Uterus (tissue), 4 donors: ENCODE measurements around the gene GAS2L2. TPM values are rescaled to one million over a fixed set of nuclear protein-coding genes. Genes with fewer than 3 reads are reported as not detected.

ENCODE experiments used
- DNase-seq, 2 donors: peaks; one replicate each; pipeline ENCODE4 v3.0.0-alpha.2; 2019 to 2020
- H3K27ac ChIP-seq, 2 donors: fragments of 200-600 bp; sonication (generic); 1 replicate in 1 of 2; 2 replicates in 1 of 2; pipeline ENCODE4 v1.5.1; 2016 to 2018
- H3K27me3 ChIP-seq, 2 donors: fragments of 200-600 bp; sonication (generic); one replicate each; pipeline ENCODE4 v1.5.1; 2018 to 2019; ENCODE audit warnings: control low read depth in 1 of 2
- H3K36me3 ChIP-seq, 2 donors: fragments of 200-600 bp; sonication (generic); one replicate each; pipeline ENCODE4 v1.5.1; 2019; ENCODE audit warnings: control low read depth in 1 of 2
- H3K4me1 ChIP-seq, 2 donors: fragments of 200-600 bp; sonication (generic); one replicate each; pipeline ENCODE4 v1.5.1; 2018 to 2019; ENCODE audit warnings: control low read depth in 1 of 2
- H3K4me3 ChIP-seq, 2 donors: fragments of 200-600 bp; sonication (generic); 1 replicate in 1 of 2; 2 replicates in 1 of 2; pipeline ENCODE4 v1.5.1; 2018 to 2019; ENCODE audit warnings: mild to moderate bottlenecking in 1 of 2
- H3K9me3 ChIP-seq, 2 donors: fragments of 200-600 bp; sonication (generic); one replicate each; pipeline ENCODE4 v1.5.1; 2019; ENCODE audit warnings: control low read depth in 1 of 2
- POLR2A ChIP-seq, 2 donors: fragments of 450-650 bp; IDR thresholded peaks; one replicate each; pipeline ENCODE4 v1.6.1; 2016; ENCODE audit warnings: antibody characterized with exemption in 2 of 2, mild to moderate bottlenecking in 1 of 2, moderate library complexity in 1 of 2
- intact Hi-C: fragments of 100-400 bp; cut with DNase I; formaldehyde crosslinking; loops from one replicate; pipeline ENCODE4 v1.15.1; 2023; ENCODE audit warnings: low total_unique reads
- total RNA-seq, 4 donors: library from RNA; depleted of rRNA in 3 of 4; stranded (reverse); fragments of >200 nt in 3 of 4; gene quantifications; one replicate each; pipeline versions ENCODE4 v1.1.0 to v1.2.4, GENCODE V29; 2014 to 2023
- TF ChIP-seq, protein P1 (sequence below), 4 experiments: fragments of 200-600 bp in 2 of 4; fragments of 450-650 bp in 2 of 4; sonication (generic) in 2 of 4; IDR thresholded peaks; one replicate each; pipeline ENCODE4 v1.5.1; 2016 to 2019; ENCODE audit warnings: antibody characterized with exemption in 4 of 4, mild to moderate bottlenecking in 2 of 4, moderate library complexity in 1 of 4
- donor health status: DM: yes; HTN: yes; CAD: no.

Gene GAS2L2
- total RNA-seq, 4 donors from 2014 or later, result 0.69 TPM; not detected in 3

DNA sequence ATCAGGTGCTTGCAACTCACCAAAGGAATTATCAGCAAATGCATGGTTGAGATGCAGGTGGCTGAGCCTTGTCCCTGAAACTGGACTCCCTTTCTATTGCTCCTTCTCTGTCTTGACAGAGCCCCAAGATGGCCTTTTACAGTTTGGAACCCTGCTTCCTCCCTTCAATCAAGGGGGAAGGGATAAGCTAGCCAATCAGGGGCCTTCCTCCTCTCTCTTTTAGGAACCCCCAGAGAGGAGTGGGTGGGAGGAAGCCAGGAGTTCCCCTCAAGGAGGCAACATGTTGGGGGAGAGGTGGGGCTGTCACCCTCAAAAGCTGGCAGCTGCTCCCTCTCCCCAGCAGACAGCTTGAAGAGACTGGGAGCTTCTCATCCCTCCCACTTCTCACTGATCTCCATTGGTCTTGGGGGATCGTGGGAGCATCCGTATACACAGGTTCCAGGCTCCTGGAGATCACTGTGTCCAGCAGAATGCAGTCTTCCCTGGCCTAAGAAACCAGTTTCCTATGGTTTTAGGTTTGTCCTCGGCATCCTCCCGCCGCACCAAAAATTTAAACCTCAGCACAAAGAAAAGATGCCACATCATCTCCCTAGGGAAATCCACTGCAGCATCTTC, 14.4 kb downstream of the GAS2L2 start:
- no peak overlapping the region for H3K27ac ChIP-seq
- peaks cover 3 to 15% of the 10 kb centered on the region in 2 donors for H3K27me3 ChIP-seq
- DNase-seq, result no peak
- H3K4me1 ChIP-seq, result peaks cover 0 to 5% of the 10 kb centered on the region in 2 donors
- no peak for TF ChIP-seq POLR2A (IDR thresholded peaks at IDR 0.05)
- TF ChIP-seq, protein P1, sequence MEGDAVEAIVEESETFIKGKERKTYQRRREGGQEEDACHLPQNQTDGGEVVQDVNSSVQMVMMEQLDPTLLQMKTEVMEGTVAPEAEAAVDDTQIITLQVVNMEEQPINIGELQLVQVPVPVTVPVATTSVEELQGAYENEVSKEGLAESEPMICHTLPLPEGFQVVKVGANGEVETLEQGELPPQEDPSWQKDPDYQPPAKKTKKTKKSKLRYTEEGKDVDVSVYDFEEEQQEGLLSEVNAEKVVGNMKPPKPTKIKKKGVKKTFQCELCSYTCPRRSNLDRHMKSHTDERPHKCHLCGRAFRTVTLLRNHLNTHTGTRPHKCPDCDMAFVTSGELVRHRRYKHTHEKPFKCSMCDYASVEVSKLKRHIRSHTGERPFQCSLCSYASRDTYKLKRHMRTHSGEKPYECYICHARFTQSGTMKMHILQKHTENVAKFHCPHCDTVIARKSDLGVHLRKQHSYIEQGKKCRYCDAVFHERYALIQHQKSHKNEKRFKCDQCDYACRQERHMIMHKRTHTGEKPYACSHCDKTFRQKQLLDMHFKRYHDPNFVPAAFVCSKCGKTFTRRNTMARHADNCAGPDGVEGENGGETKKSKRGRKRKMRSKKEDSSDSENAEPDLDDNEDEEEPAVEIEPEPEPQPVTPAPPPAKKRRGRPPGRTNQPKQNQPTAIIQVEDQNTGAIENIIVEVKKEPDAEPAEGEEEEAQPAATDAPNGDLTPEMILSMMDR (IDR thresholded peaks at IDR 0.05), result no peak
- no peak overlapping the region for H3K4me3 ChIP-seq
- H3K36me3 ChIP-seq, result no peaks in the 10 kb centered on the region
- intact Hi-C loops, result no loop called here
- H3K9me3 ChIP-seq, result no peaks in the 10 kb centered on the region

DNA sequence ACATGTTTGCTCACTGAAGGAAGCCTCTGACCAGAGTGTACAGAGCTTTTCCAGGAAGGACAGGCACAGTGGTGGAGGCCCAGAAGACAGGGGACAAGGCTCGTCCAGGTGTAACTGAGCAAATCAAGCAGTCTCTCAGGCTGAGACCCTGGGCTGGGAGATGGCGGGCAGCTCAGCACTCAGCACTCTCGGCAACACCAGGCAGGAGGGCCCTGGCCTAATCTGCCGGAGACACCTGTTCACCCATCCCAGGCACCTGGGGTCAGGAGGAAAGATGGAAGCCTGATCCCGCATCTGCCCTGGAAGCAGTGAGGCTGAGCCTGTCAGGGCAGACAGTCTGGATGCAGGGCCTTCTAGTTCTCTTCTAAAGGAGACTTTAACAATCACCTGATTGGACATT, 16.8 kb downstream of the GAS2L2 start:
- Histone ChIP-seq H3K4me3 (no peak overlapping the region), H3K9me3 (no peaks in the 10 kb centered on the region), H3K36me3 (no peaks in the 10 kb centered on the region), H3K27me3 (no peaks in the 10 kb centered on the region), H3K4me1 (peaks cover 0 to 2% of the 10 kb centered on the region in 2 donors), H3K27ac (no peak overlapping the region)
- intact Hi-C loops, result no loop called here
- no peak for DNase-seq
- TF ChIP-seq POLR2A (IDR thresholded peaks at IDR 0.05), result no peak
- TF ChIP-seq, protein P1 (IDR thresholded peaks at IDR 0.05), result no peak

DNA sequence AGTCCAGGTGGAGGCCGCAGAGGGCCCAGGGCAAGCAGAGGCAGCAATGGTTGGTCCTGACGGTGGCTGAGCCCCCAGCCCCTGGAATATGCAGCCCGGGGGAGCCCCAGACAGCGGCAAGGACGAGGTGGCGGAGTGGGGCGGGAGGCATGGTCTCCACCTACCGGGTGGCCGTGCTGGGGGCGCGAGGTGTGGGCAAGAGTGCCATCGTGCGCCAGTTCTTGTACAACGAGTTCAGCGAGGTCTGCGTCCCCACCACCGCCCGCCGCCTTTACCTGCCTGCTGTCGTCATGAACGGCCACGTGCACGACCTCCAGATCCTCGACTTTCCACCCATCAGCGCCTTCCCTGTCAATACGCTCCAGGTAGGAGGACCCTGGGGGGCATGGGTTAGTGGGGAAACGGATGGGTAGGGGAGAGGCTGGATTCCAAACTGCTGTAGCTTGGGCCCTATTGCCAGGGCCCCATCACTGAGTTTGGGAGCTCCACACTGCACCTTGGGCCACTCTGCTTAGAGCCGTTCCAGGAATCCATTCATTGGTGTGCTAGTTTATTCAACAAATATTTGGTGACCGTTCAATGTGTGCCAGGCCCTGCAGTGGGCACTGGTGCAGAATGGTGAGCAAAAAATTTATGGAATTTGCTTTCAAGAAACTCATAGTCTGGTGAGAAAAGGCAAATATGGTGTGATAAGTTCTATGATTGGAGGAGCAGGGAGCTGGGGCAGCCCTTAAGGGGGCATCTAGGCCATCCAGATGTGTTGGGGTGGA, 17.8 kb downstream of the GAS2L2 start:
- intact Hi-C loops, result no loop called here
- no peak for DNase-seq
- no peak for TF ChIP-seq POLR2A (IDR thresholded peaks at IDR 0.05)
- TF ChIP-seq, protein P1 (IDR thresholded peaks at IDR 0.05), result no peak

DNA sequence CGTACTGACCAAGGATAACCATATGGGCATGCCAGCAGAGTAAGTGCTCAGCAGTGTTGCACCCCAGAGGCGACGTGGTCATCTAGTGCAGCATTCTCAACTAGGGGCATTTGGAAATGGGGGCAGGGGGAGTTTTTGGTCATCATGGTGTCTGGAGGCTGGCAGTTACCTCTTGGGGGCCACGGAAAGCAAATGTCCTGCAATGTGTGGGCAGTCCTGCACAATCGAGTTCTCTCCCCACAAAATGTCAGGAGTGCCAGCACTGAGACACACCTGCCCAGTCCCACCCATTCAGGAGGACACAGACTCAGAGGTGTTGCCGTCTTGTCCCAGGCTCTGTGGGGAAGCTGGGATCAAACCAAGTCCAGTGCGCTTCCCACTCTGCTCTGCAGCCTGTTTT, 18.6 kb downstream of the GAS2L2 start:
- Histone ChIP-seq H3K4me3 (no peak overlapping the region), H3K4me1 (peaks cover 0 to 7% of the 10 kb centered on the region in 2 donors), H3K36me3 (no peaks in the 10 kb centered on the region), H3K27me3 (no peaks in the 10 kb centered on the region), H3K27ac (no peak overlapping the region), H3K9me3 (no peaks in the 10 kb centered on the region)
- intact Hi-C loops, result no loop called here
- no peak for TF ChIP-seq POLR2A (IDR thresholded peaks at IDR 0.05)
- TF ChIP-seq, protein P1 (IDR thresholded peaks at IDR 0.05), result no peak
- DNase-seq, result no peak

More for the DNA sequence above, 17.8 kb downstream of the GAS2L2 start:
- Histone ChIP-seq H3K36me3 (no peaks in the 10 kb centered on the region), H3K27me3 (no peaks in the 10 kb centered on the region), H3K4me1 (peaks cover 0 to 7% of the 10 kb centered on the region in 2 donors), H3K9me3 (no peaks in the 10 kb centered on the region), H3K27ac (no peak overlapping the region), H3K4me3 (no peak overlapping the region)

DNA sequence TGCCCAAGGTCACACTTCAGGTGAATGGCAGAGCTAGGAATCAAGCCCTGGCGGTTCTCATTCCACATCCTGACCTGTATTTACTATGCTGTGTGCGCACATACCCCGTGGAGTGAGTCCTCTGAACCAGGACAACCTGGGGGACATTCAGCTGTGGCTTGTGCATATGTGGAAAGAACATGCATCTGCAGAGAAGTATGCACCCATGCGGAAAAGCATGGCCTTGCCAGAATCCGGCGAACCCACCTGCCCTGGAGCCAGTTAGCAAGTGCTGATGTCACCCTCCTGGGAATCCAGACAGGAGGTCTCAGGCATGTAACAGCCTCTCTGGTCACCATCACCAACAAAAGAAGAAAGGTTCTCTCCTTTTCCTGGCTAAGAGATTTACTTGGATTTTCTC, 19.7 kb downstream of the GAS2L2 start:
- H3K27ac ChIP-seq, result no peak overlapping the region
- no peak overlapping the region for H3K4me3 ChIP-seq
- no peaks in the 10 kb centered on the region for H3K36me3 ChIP-seq
- TF ChIP-seq POLR2A (IDR thresholded peaks at IDR 0.05), result no peak
- no peaks in the 10 kb centered on the region for H3K9me3 ChIP-seq
- H3K27me3 ChIP-seq, result no peaks in the 10 kb centered on the region
- H3K4me1 ChIP-seq, result peaks cover 0 to 7% of the 10 kb centered on the region in 2 donors
- intact Hi-C loops, result no loop called here
- no peak for DNase-seq
